K562 (cell line): Measurements from ENCODE around the gene CCSER1. TPM values are rescaled to one million over a fixed set of nuclear protein-coding genes. Genes with fewer than 3 reads are reported as not detected.

Source experiments
- ATAC-seq: fragments of 200-7000 bp; cut with Tn5 transposase; 3 replicates; pipeline ENCODE4 v1.9.1; 2020; ENCODE audit warnings: moderate library complexity
- BruUV-seq: library from RNA; stranded (reverse); fragments of 400-500 nt; replicated peaks from 2 replicates; lab custom pipeline; 2021; lab: Mats Ljungman, UMichigan
- CTCF ChIA-PET: fragments of 300-600 bp; formaldehyde crosslinking; extraction: SDS; loops from one replicate; lab custom pipeline; 2021; ENCODE audit warnings: low intra/inter-chr PET ratio; lab: Yijun Ruan, JAX
- POLR2A ChIA-PET: fragments of 300-600, 350-650 bp; sonication (Branson Sonifier 250); formaldehyde crosslinking; extraction: SDS; loops from one replicate; lab custom pipeline; 2021; ENCODE audit warnings: antibody characterized with exemption, inconsistent platforms; lab: Yijun Ruan, JAX
- DNase-seq, 4 experiments: peaks; one replicate each; pipeline versions ENCODE4 v3.0.0 to v3.0.0-alpha.2; 2011 to 2018; ENCODE audit warnings: low spot score in 3 of 4, mixed read lengths in 3 of 4; ENCODE audit errors: extremely low read depth in 1 of 4
- FAIRE-seq: peaks from 2 replicates; lab custom pipeline; 2011; peaks lifted over from hg19 to GRCh38; lab: Jason Lieb, UNC
- H2AFZ ChIP-seq: 2 replicates; pipeline ENCODE4 v1.6.0; 2011; ENCODE audit warnings: low read depth, low read length, control low read depth, inconsistent platforms
- H3K27ac ChIP-seq: fragments of 200-600 bp; 3 replicates; pipeline ENCODE4 v1.8.0; 2011; ENCODE audit warnings: low read depth, mild to moderate bottlenecking, control low read depth, inconsistent platforms, low read length, moderate library complexity, mixed read lengths; ENCODE audit errors: extremely low read depth
- H3K27me3 ChIP-seq, 2 experiments: fragments of 300-600 bp in 1 of 2; 2 replicates in 1 of 2; 3 replicates in 1 of 2; pipeline versions ENCODE4 v1.6.0 to v1.8.0; 2011; ENCODE audit warnings: inconsistent platforms in 2 of 2, low read length in 2 of 2, mild to moderate bottlenecking in 1 of 2, mixed read lengths in 1 of 2, moderate library complexity in 1 of 2; ENCODE audit not compliant: control insufficient read depth in 2 of 2, insufficient read depth in 2 of 2
- H3K36me3 ChIP-seq: fragments of 300-600 bp; 3 replicates; pipeline ENCODE4 v1.8.0; 2011; ENCODE audit warnings: mild to moderate bottlenecking, low read length, inconsistent platforms; ENCODE audit not compliant: control insufficient read depth, insufficient read depth
- H3K4me1 ChIP-seq, 2 experiments: fragments of 200-600 bp in 1 of 2; replicated peaks in 1 of 2; 2 replicates in 1 of 2; 3 replicates in 1 of 2; pipeline versions ENCODE4 v1.5.1 to v1.8.0; 2011; ENCODE audit warnings: inconsistent platforms in 2 of 2, low read length in 2 of 2, mild to moderate bottlenecking in 1 of 2, mixed read lengths in 1 of 2, moderate library complexity in 1 of 2; ENCODE audit not compliant: control insufficient read depth in 2 of 2, insufficient read depth in 2 of 2
- H3K4me2 ChIP-seq: 2 replicates; pipeline ENCODE4 v1.6.1; 2011; ENCODE audit warnings: low read length, control low read depth, inconsistent platforms, mixed read lengths; ENCODE audit not compliant: insufficient read depth
- H3K4me3 ChIP-seq: fragments of 200-600 bp; sonication (generic), shearing (Covaris generic); 2 replicates; pipeline ENCODE4 v1.5.1; 2016; ENCODE audit warnings: control low read depth, inconsistent platforms
- H3K79me2 ChIP-seq: fragments of 200-600 bp; 3 replicates; pipeline ENCODE4 v1.8.0; 2011; ENCODE audit warnings: low read length, inconsistent platforms; ENCODE audit not compliant: control insufficient read depth, insufficient read depth
- H3K9ac ChIP-seq, 2 experiments: 2 replicates each; pipeline versions ENCODE4 v1.6.0 to v1.6.1; 2011; ENCODE audit warnings: low read depth in 2 of 2, low read length in 2 of 2, control low read depth in 1 of 2, inconsistent platforms in 1 of 2, mild to moderate bottlenecking in 1 of 2, mixed read lengths in 1 of 2; ENCODE audit not compliant: insufficient read depth in 1 of 2
- H3K9me1 ChIP-seq: one replicate; pipeline ENCODE4 v1.6.0; 2011; ENCODE audit warnings: inconsistent platforms, mild to moderate bottlenecking, low read length, moderate library complexity; ENCODE audit not compliant: control insufficient read depth, insufficient read depth
- H3K9me3 ChIP-seq: replicated peaks from 2 replicates; pipeline ENCODE4 v1.5.1; 2011; ENCODE audit warnings: low read depth, low read length, inconsistent platforms; ENCODE audit not compliant: control insufficient read depth, insufficient read depth
- H4K20me1 ChIP-seq: replicated peaks from 2 replicates; pipeline ENCODE4 v1.6.1; 2011; ENCODE audit warnings: low read length, inconsistent platforms, mixed read lengths; ENCODE audit not compliant: control insufficient read depth, insufficient read depth
- ADNP ChIP-seq: fragments of 200-800 bp; sonication (Bioruptor generic); IDR thresholded peaks from 2 replicates; pipeline ENCODE4 v1.6.1; 2016; ENCODE audit warnings: missing genetic modification characterization, missing compliant biosample characterization
- SIN3B ChIP-seq: fragments of 450-650 bp; IDR thresholded peaks from 2 replicates; pipeline ENCODE4 v1.6.1; 2017; ENCODE audit warnings: low read depth, mild to moderate bottlenecking, moderate library complexity
- TOE1 ChIP-seq, 2 experiments: fragments of 450-650 bp in 1 of 2; sonication (generic) in 1 of 2; formaldehyde crosslinking in 1 of 2; IDR thresholded peaks; 2 replicates each; pipeline versions ENCODE4 v1.7.1 to v1.8.0; 2016 to 2022; ENCODE audit warnings: borderline replicate concordance in 2 of 2, mild to moderate bottlenecking in 2 of 2, antibody characterized with exemption in 1 of 2, inconsistent platforms in 1 of 2, low read depth in 1 of 2, missing genetic modification reagents in 1 of 2, moderate library complexity in 1 of 2
- whole genome bisulfite sequencing: fragments of 100-300 bp; shearing (Covaris generic); methylation state at CpG from one replicate; pipeline ENCODE4 v1.1.6; 2016; ENCODE audit warnings: low coverage, mixed read lengths; ENCODE audit not compliant: insufficient coverage; ENCODE audit errors: missing lambda C conversion rate; 5-methylcytosine and 5-hydroxymethylcytosine counted together
- in situ Hi-C: fragments of 300-500 bp; cut with MboI; formaldehyde crosslinking; loops from 4 replicates; pipeline ENCODE4 v1.15.0; 2018; ENCODE audit warnings: inconsistent platforms, mixed read lengths
- intact Hi-C: fragments of 100-400 bp; cut with micrococcal nuclease; formaldehyde crosslinking; loops from 2 replicates; pipeline ENCODE4 v1.14.2; 2022
- polyA plus RNA-seq, 8 experiments: library from polyadenylated mRNA; depleted of rRNA in 4 of 8; stranded (reverse) in 5 of 8; unstranded in 3 of 8; fragments of >200 nt; fragmentation: Nextera tagmentation in 2 of 8; fragmentation: Illumina TruSeq in 1 of 8; extraction: Ambion mirVana in 2 of 8; extraction: Trizol in 1 of 8; gene quantifications; 2 replicates each; pipeline versions ENCODE4 v1.2.1 to v1.2.3, GENCODE V29; 2011 to 2014; ENCODE audit warnings: inconsistent platforms in 1 of 8, missing spikeins in 1 of 8
- total RNA-seq, 7 experiments: library from RNA; depleted of rRNA in 6 of 7; stranded (reverse); fragments of >200 nt in 6 of 7; fragmentation: Illumina TruSeq in 2 of 7; extraction: Trizol in 2 of 7; gene quantifications; 2 replicates each; pipeline versions ENCODE4 v1.2.1 to v1.2.3, GENCODE V29; 2011 to 2021; ENCODE audit warnings: low replicate concordance in 1 of 7
- TF ChIP-seq, protein P1 (sequence below): sonication (generic); formaldehyde crosslinking; IDR thresholded peaks from 2 replicates; pipeline ENCODE4 v1.8.0; 2022; ENCODE audit warnings: missing genetic modification reagents, mild to moderate bottlenecking, moderate library complexity, borderline replicate concordance
- TF ChIP-seq, protein P2 (sequence below): fragments of 250-450 bp; sonication (Bioruptor Pico); IDR thresholded peaks from 2 replicates; pipeline ENCODE4 v1.5.0; 2021
- TF ChIP-seq, protein P3 (sequence below): fragments of 250-450 bp; sonication (Bioruptor Pico); IDR thresholded peaks from 2 replicates; pipeline ENCODE4 v1.4.0; 2020; ENCODE audit warnings: mild to moderate bottlenecking, moderate library complexity

The CCSER1 gene
- total and polyA plus RNA-seq, 9 of the 15 experiments (the other 6 are each of a cell fraction or from before 2014, with no cell fraction given): not detected

DNA sequence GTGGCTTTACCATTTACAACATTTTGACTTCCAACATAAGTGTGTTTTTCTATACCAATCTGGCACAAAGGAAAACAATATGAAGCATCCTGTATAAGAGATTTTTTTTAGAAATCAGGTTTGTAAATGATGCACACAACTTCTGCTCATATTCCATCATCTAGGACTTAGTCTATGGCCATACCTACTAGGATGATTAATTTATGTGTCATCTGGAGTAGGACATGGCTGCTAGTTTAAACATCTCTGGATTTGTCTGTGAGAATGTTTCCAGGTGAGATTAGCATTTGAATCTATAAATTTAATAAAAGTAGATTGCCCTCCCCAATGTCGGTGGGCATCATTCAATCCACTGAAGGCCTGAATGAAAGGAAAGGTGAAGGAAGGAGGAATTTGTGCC is 1493.8 kb downstream of the CCSER1 start:
- ATAC-seq (no peak), FAIRE-seq (no peak)

More for the DNA sequence above, 1493.8 kb downstream of the CCSER1 start:
- Histone ChIP-seq H3K4me1 (no peaks in the 10 kb centered on the region), H3K27ac (no peak overlapping the region), H3K4me3 (no peak overlapping the region), H3K27me3 (no peaks in the 10 kb centered on the region), H3K36me3 (no peaks in the 10 kb centered on the region), H3K9me3 (no peaks in the 10 kb centered on the region), H3K4me2 (no peak overlapping the region), H3K9me1 (no peaks in the 10 kb centered on the region), H3K9ac (no peak overlapping the region), H3K79me2 (no peaks in the 10 kb centered on the region), H4K20me1 (no peaks in the 10 kb centered on the region), H2AFZ (no peak overlapping the region)
- no TSS peak for BruUV-seq
- no peak for TF ChIP-seq ADNP
- TF ChIP-seq, protein P1, sequence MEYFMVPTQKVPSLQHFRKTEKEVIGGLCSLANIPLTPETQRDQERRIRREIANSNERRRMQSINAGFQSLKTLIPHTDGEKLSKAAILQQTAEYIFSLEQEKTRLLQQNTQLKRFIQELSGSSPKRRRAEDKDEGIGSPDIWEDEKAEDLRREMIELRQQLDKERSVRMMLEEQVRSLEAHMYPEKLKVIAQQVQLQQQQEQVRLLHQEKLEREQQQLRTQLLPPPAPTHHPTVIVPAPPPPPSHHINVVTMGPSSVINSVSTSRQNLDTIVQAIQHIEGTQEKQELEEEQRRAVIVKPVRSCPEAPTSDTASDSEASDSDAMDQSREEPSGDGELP (CRISPR knock-in tag): no peak
- no peak for TF ChIP-seq TOE1 (IDR thresholded peaks at IDR 0.05; ENCODE audit: borderline replicate concordance)
- no peak for TF ChIP-seq TOE1 (CRISPR knock-in tag; IDR thresholded peaks at IDR 0.05; ENCODE audit: borderline replicate concordance, low read depth)
- TF ChIP-seq, protein P2, sequence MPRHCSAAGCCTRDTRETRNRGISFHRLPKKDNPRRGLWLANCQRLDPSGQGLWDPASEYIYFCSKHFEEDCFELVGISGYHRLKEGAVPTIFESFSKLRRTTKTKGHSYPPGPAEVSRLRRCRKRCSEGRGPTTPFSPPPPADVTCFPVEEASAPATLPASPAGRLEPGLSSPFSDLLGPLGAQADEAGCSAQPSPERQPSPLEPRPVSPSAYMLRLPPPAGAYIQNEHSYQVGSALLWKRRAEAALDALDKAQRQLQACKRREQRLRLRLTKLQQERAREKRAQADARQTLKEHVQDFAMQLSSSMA (CRISPR knock-in tag): no peak
- no peak for TF ChIP-seq SIN3B
- TF ChIP-seq, protein P3, sequence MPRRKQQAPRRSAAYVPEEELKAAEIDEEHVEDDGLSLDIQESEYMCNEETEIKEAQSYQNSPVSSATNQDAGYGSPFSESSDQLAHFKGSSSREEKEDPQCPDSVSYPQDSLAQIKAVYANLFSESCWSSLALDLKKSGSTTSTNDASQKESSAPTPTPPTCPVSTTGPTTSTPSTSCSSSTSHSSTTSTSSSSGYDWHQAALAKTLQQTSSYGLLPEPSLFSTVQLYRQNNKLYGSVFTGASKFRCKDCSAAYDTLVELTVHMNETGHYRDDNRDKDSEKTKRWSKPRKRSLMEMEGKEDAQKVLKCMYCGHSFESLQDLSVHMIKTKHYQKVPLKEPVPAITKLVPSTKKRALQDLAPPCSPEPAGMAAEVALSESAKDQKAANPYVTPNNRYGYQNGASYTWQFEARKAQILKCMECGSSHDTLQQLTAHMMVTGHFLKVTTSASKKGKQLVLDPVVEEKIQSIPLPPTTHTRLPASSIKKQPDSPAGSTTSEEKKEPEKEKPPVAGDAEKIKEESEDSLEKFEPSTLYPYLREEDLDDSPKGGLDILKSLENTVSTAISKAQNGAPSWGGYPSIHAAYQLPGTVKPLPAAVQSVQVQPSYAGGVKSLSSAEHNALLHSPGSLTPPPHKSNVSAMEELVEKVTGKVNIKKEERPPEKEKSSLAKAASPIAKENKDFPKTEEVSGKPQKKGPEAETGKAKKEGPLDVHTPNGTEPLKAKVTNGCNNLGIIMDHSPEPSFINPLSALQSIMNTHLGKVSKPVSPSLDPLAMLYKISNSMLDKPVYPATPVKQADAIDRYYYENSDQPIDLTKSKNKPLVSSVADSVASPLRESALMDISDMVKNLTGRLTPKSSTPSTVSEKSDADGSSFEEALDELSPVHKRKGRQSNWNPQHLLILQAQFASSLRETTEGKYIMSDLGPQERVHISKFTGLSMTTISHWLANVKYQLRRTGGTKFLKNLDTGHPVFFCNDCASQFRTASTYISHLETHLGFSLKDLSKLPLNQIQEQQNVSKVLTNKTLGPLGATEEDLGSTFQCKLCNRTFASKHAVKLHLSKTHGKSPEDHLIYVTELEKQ: no peak
- ChIA-PET POLR2A (no interaction called here), CTCF (no interaction called here)
- intact Hi-C loops: no loop called here
- no peak for DNase-seq
- 0% methylated on average over 1 of the region's 1 CpG for WGBS
- in situ Hi-C loops: no loop called here
